Measurements from ENCODE around the gene WASHC2A.
"Not testable (repeated sequence)": the region's sequence is repeated elsewhere in the genome, so short reads cannot be mapped to it uniquely, and the experiment has no call there.

Gene WASHC2A

GRCh38 chr10:50165038-50165437 is 97.3 kb downstream of the WASHC2A start:
- not testable (repeated sequence) for DNase-seq

- not testable (repeated sequence) for DNase-seq
These were observed 100.1 kb downstream of the WASHC2A start for GRCh38 chr10:50167833-50168232.

GRCh38 chr10:50169506-50169905 is 101.8 kb downstream of the WASHC2A start:
- not testable (repeated sequence) for DNase-seq

GRCh38 chr10:50174788-50175525 is 107.2 kb downstream of the WASHC2A start:
- DNase-seq, result not testable (repeated sequence)
